GM18505 (cell line): ENCODE measurements around the gene SNX30.
A peak's percentile ranks its signal among the peaks of the same experiment; 100 is the strongest.

ENCODE experiments used
- ATAC-seq: cut with Tn5 transposase; IDR thresholded peaks from one replicate; pipeline ENCODE4 v1.9.1; 2021; ENCODE audit not compliant: unreplicated experiment
- POLR2A ChIP-seq: IDR thresholded peaks from 4 replicates; pipeline ENCODE4 v1.6.1; 2011; ENCODE audit warnings: borderline replicate concordance; ENCODE audit not compliant: insufficient read depth, insufficient read length; ENCODE audit errors: extremely low read depth

Gene SNX30

GRCh38 chr9:112809906-112810305 is 59.3 kb downstream of the SNX30 start:
- no peak for ATAC-seq
- no peak for TF ChIP-seq POLR2A

DNA sequence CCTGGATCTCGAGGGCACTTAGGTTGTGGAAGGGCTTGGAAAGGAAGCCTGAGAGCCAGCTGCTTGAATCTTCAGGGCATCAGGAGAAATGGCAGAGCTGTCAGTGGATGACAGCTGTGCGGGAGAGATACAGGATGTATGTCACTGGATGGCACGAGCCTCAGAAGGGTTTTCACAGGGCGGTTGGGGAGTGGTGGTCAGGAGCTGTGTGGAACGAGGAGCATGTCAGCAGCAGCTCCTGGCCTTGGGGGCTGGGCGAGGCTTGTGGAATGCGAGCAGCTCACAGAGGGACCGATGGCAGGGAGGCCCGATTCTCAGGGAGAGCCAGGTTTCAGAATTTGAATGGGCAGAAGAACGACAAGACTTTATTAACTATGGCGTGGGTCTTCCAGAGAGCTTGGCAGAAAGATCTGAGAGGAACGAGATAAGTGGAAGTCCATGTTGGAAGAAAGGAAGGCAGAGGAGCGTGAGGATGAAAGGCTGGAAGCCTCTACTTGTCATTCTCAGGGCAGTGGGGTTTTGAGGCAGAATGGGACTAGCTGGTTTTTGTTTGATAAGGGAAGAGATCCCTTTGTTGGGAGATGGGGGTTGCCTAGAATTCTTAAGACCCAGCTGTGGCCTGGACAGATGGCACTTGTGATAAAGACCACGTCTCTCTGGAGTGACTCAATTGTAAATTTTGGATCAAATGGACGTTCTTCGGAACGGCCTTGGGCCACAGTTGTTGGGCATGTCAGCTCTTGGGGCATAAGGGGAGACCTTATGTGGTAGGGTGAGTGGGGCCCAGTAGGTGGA is 60.3 kb downstream of the SNX30 start:
- no peak for TF ChIP-seq POLR2A
- no peak for ATAC-seq

DNA sequence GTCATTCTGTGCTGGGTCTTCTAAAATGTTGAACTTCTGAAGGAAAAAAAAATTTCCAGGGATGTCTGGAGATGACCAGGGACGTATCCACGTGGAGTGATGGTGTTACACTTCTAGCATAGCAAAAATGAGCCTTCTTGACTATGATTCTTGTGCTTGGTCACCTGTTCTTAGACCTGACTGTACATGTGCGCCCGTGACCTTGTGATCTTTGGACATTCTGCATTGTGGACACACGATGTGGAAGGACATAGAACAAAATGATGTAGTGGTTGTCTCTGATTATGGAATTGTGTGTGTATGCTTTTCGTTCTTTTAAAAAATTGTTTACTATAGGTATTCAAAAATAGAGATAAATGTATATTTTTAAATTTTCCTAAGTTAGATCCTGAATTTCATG is 61.0 kb downstream of the SNX30 start:
- no peak for TF ChIP-seq POLR2A

DNA sequence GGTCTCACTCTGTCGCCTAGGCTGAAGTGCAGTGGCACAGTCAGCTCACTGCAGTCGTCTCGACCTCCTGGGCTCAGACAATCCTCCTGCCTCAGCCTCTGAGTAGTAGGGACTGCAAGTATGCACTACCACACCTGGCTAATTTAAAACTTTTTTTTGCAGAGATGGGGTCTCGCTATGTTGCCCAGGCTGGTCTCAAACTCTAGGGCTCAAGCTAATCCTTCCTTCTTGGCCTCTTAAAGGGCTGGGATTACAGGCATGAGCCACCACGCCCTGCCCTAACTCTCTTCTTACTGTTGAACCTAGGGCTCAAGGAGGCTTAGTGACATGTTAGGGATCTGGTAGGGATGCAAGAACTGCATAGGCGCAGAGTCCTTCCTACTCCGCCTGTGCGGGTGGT is 65.3 kb downstream of the SNX30 start:
- ATAC-seq = no peak
- no peak for TF ChIP-seq POLR2A

More for the DNA sequence above, 61.0 kb downstream of the SNX30 start:
- ATAC-seq = no peak

DNA sequence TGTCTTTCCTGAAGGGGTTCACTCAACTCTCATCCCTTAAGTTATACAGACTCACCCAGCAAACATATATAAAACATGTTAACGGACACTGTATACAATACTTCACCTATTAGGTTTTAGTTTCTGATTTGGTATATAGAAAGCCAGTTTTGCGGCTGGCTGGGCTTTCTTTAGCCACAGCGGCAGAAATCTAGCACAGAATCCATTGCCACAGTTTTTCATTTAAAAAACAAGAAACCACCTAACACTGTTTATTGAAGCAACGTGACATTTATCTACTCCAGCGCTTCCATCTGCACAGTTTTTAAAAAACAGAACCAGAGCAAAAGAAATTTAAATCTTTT is 67.3 kb downstream of the SNX30 start:
- peak; percentile 57 for ATAC-seq
- no peak for TF ChIP-seq POLR2A

- no peak for TF ChIP-seq POLR2A
- peak; percentile 55 for ATAC-seq
Measured at GRCh38 chr9:112819635-112820496, 69.3 kb downstream of the SNX30 start.

- no peak for ATAC-seq
- no peak for TF ChIP-seq POLR2A
Measured at GRCh38 chr9:112820881-112821280, 70.3 kb downstream of the SNX30 start.

DNA sequence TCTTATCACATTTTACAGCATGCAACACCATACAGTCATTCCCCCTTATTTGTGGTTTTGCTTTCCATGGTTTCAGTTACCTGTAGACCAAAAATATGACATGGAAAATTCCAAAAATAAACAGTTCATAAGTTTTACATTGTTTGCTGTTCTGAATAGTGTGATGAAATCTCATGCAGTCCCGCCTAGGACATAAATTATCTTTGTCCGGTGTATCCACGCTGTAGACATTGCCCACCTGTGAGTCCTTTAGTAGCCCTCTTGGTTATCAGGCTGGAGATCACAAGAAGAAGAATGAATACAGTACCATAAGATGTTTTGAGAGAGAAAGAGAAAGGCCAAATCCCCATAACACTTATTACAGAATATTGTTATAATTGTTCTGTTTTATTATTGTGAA is 72.1 kb downstream of the SNX30 start:
- no peak for TF ChIP-seq POLR2A
- no peak for ATAC-seq

- no peak for TF ChIP-seq POLR2A
- ATAC-seq = no peak
Measured at GRCh38 chr9:112823257-112823656, 72.7 kb downstream of the SNX30 start.

- TF ChIP-seq POLR2A = no peak
- no peak for ATAC-seq
Measured at GRCh38 chr9:112831281-112831851, 80.8 kb downstream of the SNX30 start.

- no peak for ATAC-seq
- no peak for TF ChIP-seq POLR2A
Measured at GRCh38 chr9:112831969-112832368, 81.4 kb downstream of the SNX30 start.

DNA sequence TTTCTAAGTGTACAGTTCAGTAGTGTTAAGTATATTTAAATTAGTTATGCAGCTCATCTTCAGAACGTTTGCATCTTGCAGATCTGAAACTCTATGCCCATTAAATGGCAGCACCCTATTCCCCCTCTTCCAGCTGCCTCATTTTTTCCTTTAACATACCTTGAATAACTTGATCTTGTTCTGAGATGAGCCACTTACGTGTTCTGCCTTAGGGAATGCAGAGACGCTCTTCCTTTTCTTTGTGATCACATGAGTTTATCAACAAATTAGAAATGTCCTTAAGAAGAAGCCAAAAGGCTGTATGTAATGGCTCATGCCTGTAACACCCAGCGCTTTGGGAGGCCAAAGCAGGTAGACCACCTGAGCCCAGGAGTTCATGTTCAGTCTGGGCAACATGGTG is 82.5 kb downstream of the SNX30 start:
- TF ChIP-seq POLR2A = no peak

GRCh38 chr9:112836394-112836793 is 85.8 kb downstream of the SNX30 start:
- no peak for ATAC-seq
- TF ChIP-seq POLR2A = no peak

More for the DNA sequence above, 82.5 kb downstream of the SNX30 start:
- ATAC-seq = no peak
